SIG-M5 treated with dmso at 0.1 percent for 504 hours (cell line): ENCODE results near the gene AFAP1.

ENCODE experiments used
- DNase-seq: peaks from one replicate; lab custom pipeline; 2025; ENCODE audit not compliant: unreplicated experiment; lab: John Stamatoyannopoulos, UW

AFAP1 gene

DNA sequence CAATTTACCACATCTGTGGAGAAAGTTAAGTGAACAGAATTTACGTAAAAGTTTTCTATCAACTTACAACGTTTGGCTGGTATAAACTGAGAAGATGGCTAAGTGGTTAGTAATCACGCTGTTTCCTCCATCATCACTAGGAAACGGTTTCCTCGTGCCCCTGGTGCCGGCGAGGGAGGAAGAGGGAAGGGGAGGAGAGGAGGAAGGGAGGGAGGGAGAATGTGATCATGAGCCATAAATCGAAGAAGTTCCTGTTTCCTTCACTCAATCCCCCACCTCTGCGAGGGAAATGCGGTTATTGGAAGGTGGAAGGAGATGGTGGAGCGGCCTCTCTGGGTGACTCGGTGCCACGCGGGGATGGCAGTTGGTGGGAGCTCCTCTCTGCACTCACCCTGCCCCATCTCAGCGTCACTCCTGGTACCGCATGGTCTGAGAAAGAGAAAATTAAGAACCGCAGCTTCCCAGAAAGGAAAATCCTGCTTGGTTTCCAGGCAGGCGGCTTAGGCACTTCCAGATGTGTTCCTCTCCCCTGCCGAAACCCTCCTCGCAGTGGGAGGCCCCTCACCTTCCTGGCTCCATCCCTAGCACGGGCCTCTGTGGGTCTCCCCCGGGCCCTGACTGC is 216.8 kb downstream of the AFAP1 start:
- no peak for DNase-seq

DNA sequence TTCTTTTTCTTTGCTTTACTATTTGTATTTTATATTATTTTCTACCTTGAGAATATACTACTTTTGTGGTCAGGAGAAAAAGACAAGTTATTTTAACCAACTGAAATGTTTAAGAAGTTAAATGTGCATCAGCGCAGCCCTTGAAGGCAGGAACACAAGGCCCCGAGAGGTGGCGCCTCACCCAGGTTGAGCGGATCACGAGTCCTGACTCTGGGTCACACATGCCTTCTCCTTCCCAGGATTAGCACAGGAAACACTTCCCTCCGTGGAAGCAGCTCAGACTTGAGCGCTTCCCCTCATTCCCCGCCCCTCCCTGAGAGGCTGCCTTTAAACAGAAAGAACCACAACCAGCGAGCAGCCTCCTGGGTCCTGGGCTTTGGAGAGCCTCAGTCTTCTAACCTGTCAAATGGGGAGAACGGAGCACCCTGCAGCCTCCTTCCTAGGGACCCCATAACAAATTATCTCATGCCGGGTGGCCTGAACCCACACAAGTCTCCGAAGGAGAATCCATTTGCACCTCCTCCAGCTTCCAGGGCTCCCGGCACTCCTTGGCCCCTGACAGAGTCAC is 217.6 kb downstream of the AFAP1 start:
- no peak for DNase-seq

DNA sequence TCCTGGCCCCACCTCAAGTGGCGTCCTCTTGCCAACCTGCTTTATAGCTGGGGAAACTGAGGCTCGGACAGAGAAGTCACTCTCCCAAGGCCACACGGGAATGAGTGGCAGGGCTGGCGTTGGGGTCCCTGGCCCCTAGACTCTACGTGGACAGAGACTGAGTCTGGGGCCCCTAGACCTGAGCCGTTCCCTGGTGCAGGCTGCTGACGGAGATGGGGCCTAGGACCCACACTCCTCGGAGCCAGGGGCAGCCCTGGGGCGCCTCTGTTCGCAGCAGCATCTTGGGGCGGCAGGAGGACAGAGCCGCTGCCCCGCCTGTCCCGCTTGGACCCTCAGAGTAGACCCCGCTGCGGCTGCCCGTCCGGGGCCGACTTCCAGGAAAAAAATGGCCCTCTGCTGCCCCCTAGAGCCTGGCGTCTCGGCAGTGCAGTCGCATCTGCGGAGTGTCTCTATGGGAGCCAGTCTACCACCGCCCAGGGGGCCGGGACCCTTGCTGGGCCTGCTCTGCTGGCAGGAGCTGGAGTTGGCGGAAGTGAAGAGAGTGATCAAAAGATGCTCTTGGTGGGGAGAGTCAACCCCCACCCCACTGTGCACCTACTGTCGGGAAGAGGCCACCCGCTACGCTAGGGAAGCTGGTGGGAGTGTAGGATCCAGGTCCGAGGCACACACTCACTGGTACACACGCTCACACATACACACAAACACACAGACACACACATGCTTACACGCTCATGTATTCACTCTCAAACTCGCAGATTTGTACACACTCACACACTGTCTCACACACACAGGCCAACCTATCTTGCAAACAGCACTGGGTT is 220.1 kb downstream of the AFAP1 start:
- DNase-seq, result peak; percentile 5

DNA sequence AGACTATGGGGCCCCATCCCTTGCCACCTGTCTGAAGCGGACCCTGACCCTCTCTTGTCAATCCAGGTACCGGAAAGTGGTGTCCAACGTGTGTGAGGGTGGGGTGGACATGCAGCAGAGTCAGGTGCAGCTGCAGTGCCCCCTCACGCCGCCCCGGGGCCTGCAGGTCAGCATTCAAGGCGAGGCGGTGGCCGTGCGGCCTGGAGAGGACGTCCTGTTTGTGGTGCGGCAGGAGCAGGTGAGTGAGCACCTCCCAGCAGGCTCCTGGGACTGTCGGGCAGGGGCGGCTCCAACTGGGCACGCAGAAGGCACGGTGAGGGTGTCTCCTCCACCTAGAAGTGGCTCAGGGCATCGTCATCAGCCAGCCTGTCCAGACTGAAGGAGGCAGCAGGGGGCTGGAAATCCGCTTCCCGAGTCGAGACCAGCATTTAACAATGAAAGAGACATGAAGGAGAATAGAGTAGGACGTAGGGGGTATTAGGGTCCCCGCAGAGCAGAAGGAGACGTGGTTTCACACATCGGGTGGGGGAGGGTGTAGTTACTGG is 221.6 kb downstream of the AFAP1 start:
- no peak for DNase-seq

DNA sequence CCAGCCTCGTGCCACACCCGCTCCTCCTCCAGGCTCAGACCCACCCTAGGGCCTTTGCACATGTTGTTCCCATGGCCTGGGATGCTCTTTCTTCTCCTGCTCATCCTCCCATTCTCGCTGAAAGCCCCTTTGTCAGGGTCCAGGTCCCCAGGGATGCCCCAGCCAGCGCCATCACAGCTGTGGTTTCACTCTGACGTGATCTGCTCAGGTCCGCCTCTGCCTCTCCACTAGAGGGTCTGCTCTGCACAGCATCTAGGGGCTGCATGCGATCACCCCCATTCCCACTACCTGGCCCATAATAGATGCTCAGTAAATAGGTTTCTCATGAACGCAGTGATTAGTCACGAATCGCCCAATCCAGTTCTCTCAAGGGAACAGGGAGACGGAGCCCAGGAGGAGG is 222.5 kb downstream of the AFAP1 start:
- no peak for DNase-seq

DNA sequence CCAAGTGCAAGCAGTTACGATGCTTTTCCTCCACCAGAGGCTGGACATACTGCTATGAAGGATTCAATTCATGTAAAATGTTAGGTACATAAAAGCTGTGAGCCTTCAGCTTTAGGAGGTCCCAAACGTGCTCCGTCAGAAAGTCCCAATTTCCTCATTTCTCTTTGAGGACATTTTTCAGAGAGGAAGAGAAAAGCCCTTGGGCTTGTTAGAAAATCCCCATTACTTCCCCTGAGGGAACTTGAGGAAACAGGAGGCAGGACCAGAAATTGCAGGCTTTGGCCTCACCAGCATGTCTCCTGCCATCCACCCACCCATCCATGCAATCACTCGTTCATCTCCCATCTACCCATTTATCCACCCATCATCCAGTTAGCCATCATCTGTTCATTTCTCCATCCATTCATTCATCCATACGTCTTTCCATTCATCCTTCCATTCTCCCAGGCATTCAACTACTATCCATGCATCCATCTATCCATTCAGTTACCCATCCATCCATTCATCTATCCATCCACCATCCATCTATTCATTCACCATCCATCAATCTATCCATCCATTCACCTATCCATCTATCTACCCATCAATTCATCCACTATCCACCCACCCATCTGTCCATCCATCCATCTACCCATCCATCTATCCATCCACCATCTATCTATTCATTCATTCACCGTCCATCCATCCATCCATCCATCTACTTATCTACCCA is 223.5 kb downstream of the AFAP1 start:
- DNase-seq, result no peak

DNA sequence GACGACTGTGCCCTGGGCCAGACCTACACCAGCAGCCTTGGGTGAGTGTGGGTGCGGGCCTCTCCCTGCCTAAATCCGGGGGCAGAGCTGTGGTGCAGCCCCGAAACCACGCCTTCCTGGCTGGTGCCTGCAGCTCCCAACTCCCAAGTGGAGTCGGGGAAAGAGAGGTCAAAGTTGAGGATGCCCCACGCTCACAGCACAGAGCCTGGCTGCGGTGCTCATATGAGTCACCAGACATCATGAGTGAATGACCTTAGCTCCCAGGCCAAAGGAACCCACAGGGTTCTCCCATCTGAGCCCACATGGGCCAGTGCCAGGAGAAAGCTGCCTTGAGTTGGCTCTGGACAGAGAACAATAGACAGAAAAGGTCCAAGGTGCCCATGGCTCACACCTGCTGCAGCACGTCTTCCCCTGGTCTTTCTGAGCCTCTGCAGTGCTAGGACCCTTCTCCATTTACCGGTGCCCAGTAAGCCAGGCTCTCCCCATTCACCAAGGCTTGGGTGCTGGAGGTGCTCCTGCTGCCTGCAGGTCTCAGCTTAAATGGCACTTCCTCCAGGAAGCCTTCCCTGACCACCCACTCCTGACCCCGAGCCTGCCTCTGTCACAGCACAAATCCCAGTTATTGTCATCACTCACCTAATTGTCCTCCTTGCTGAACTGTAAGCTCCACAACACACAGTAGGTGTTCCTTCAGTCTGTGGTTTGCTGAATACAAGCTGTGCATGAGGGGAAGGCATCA is 224.2 kb downstream of the AFAP1 start:
- DNase-seq, result no peak

DNA sequence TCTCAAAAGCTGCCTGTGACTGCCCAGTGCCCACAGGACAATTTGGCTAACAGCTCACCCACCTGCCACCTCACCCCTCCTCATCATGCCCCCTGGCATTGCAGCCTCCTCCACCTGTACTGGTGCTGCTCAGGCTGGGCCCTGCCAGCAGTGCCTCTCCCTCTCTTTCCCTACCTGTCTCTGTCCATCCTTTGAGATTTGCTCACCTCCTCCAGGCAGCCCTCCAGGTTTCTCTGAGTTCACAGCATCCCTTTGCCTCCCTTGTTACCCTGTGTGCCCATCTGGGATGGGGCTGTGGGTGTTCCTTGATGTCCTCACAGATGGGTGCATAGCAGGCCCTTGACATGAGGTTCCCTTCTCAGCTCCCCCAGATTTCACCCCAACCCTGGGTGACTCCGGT is 224.9 kb downstream of the AFAP1 start:
- DNase-seq, result no peak

DNA sequence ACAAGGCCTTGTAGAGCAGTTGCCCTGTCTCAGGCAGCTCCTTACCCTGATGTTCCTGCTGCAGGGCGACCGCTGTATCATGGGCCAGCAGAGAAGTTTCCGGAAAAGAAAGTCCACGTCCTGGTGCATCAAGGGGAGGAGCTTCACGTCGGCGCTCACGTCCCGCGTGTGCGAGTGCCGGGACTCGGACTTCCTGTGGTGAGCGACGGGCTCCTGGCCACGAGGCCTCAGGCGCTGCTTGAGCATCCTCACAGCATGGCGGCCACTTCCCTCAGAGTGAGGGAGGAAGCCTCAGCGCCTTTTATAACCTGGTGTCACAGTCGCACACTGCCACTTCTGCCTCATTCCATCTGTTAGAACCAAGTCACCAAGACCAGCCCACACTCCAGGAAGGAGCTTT is 225.5 kb downstream of the AFAP1 start:
- no peak for DNase-seq

DNA sequence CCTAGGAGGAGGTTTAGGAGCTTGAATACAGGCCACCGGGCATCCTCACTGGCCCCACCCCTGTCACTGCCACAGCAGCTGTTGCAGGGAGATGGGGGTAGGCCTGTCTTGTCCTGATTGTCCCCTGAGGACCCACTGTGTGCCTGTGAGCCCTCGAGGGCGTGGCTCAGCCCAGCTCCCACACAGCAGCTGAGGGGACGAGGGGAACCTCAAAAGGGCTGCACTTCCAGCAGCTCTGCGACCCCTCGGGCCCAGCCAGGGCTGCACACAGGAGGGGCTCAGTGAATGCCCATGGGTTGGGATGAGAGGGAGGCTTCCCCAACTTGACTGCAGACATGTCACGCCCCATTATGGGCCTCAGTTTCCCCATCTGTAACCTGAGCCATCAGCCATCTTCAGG is 225.9 kb downstream of the AFAP1 start:
- DNase-seq, result no peak

DNA sequence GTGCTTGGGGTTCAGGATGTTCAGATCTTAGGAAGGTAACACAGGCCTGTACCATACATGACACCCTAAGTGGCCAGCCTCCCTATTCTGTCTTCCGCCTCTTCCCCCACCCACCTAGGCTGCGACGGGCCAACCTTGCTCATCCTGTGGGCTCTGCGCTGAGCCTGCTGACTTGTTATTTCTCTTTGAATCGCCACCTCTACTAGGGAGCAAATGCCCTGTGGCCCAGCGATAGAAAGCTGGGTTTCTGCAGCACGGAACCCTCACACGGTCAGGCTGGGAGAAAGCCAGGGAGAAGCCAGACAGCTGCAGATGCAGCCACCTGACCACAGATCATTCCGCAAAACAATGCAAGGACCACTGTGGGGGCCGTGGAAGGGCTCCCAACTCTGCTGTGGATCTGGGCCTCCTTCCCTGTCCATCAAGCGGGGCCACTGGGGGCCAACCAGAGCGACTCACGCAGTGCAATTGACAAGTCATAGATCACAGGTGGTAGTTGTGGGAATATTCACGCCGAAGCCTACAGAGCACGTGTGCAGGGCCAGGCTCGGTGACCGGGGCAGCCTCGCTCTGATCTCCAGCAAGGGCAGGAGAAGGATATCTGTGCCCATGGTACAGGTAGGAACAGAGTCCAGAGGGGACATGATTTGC is 227.5 kb downstream of the AFAP1 start:
- DNase-seq, result no peak

DNA sequence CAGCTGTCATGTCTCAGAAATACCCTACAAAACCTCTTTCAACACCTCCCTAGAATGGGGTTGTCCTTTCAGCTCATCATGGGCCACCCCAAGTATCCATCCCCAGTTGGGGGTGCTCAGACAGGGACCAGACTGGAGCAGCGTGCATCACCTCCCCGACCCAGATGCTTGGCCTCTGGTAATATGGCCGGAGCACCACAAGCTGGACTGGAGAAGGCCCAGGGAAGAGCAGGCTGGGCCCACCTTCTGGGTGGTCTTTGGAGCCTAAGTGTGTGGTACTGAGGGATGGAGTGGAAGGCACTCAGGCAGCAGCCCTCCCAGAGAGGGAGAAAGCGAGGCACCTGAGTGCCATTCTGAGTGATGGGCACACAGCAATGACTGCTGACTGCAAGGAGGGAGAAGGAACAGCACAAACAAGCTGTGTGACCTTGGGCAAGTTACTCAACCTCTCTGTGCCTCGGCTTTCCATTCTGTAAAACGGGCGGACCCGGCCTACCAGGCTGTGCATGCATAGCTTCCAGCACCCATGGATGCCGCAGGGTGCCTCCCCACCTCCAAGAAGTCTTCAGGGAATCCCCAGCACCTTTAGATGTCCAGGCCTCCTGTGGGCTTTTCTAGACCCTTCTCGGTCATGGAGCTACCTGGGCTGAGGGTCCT is 228.2 kb downstream of the AFAP1 start:
- no peak for DNase-seq

DNA sequence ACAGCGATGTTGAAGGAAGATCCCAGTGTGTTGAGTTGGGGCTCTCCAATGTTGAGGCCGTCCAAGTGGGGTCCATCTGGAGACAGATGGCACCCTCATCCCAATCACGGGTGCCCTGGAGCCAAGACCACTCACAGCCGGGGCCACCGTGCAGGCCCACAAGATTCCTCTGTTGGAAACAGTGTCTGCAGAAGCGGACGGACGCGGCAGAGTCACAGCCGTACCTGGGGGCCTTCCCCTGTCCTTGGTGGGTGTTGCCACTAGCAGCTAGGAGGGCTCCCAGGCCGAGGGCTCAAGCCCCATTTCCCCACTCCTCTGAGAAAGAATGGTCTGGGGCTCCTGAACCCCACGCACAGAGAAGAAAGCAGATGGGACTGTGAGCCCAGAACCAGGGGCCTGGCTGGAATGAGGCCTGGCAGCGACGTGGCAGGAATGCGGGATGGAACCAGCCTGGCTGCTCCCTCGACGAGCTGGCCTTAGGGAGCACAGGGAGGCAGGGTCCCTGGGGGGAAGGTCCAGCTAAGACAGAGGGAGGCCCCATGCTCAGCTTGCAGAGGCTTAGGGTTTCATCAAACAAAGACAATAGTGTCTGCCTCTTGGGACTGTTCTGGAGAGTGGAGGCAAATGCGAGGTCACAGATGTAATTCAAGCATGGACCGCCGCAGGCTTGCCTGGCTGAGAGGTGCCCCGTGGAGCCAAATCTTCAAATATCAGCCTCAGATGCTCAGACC is 228.9 kb downstream of the AFAP1 start:
- no peak for DNase-seq

DNA sequence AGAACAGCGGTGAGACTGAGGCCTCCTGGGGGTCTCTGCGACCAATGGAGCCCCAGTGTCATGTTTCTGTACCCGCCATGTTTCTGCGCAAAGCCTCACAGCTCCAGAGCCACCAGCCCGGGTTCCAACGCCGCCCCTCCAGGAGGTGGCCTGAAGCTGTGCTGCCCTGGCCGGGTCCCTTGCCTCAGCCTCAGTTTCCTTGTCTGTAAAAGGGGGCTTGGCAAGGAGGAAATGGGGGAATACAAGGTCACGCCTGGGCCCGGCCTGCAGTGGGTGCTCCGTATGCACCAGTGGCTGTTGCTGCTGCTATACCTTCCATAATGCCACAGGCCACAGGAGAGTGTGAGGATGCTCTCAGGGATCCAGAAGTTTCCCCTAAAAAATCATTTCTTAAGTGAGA is 229.5 kb downstream of the AFAP1 start:
- DNase-seq, result no peak

DNA sequence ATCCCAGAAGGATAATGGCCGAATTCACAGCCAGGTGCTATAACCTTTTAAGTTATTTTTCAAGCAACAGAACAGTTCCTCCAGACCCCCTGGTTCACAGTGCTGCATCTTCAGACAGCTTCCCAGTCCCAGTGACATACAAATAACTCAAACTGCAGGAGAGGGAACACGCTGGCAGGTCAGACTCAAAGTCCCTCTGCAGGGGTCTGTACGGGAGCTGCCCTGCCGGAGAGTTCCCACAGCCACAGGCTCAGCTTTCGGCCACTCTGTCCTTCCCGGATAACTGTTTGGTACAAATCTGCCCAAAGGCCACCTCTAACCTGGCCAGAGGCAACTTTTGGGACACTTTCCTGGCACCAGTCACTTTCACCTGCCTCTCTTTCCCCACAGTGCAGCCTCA is 230.2 kb downstream of the AFAP1 start:
- DNase-seq, result no peak

DNA sequence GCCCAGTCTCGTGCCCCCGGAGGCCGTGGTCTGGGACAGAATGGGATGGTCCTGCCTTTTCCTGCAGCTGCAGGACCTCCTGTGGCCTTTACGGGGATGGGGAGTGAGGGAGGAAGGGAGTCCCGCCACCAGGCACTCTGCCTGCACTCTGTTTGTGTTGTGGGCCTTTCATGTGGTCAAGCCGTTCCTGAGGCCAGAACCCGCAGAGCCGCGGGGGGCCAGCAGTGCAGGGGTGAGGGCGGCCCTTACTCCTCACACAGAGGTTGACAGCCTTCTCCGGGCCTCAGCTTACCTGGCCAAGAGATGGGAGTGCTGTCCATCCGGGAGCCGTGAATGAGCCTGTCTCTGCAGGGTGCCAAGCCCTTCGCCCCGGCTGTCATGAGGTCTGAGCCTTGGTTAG is 230.7 kb downstream of the AFAP1 start:
- no peak for DNase-seq
